ENCODE results near the gene NFU1. TPM values are rescaled to one million over a fixed set of nuclear protein-coding genes. Genes with fewer than 3 reads are reported as not detected.
A peak's percentile ranks its signal among the peaks of the same experiment; 100 is the strongest.

Gene NFU1
- total and polyA plus RNA-seq, 2 of the 13 experiments (the other 11 are each of a cell fraction or from before 2014, with no cell fraction given) = 39.1 to 84.0 TPM

- TF ChIP-seq REST (IDR thresholded peaks at IDR 0.05; ENCODE audit: borderline replicate concordance in 1 of 2, low read depth in 1 of 2, low read length in 2 of 2) = no peak
- TF ChIP-seq HOXA9 (CRISPR knock-in tag; IDR thresholded peaks at IDR 0.05; ENCODE audit: borderline replicate concordance) = no peak
- TF ChIP-seq MAFF (IDR thresholded peaks at IDR 0.05; ENCODE audit: low read depth, low read length) = no peak
- TF ChIP-seq ZNF614 (CRISPR knock-in tag; IDR thresholded peaks at IDR 0.05; ENCODE audit: borderline replicate concordance) = no peak
- no peak for TF ChIP-seq SIN3B (IDR thresholded peaks at IDR 0.05; ENCODE audit: low read length)
- 0 out of 2 replicates have a peak, but pooled peaks have one; percentile 11 for TF ChIP-seq ZNF333 (CRISPR knock-in tag; IDR thresholded peaks at IDR 0.05; ENCODE audit: borderline replicate concordance)
- TF ChIP-seq NFE2L2 (IDR thresholded peaks at IDR 0.05; ENCODE audit: low read length) = no peak
- TF ChIP-seq ZBTB42 (CRISPR knock-in tag; IDR thresholded peaks at IDR 0.05) = no peak
- TF ChIP-seq BATF2 (CRISPR knock-in tag; IDR thresholded peaks at IDR 0.05) = no peak
- peak; percentile 73; the same call in 1 of the 2 replicates for TF ChIP-seq ZBTB37 (CRISPR knock-in tag; IDR thresholded peaks at IDR 0.05)
- 0 out of 2 replicates have a peak, but pooled peaks have one; percentile 56 for TF ChIP-seq ZNF20 (CRISPR knock-in tag; IDR thresholded peaks at IDR 0.05)
- TF ChIP-seq THAP11 (CRISPR knock-in tag; IDR thresholded peaks at IDR 0.05) = no peak
- no peak for TF ChIP-seq PHF20 (CRISPR knock-in tag; IDR thresholded peaks at IDR 0.05)
- TF ChIP-seq ZBTB7B (CRISPR knock-in tag; IDR thresholded peaks at IDR 0.05) = no peak
- TF ChIP-seq ZNF597 (CRISPR knock-in tag; IDR thresholded peaks at IDR 0.05) = no peak
- no peak for TF ChIP-seq NPAS2 (CRISPR knock-in tag; IDR thresholded peaks at IDR 0.05; ENCODE audit: borderline replicate concordance)
- no peak for TF ChIP-seq SOX5 (CRISPR knock-in tag; IDR thresholded peaks at IDR 0.05; ENCODE audit: borderline replicate concordance)
- no peak for TF ChIP-seq XBP1 (CRISPR knock-in tag; IDR thresholded peaks at IDR 0.05)
- TF ChIP-seq PHF5A (CRISPR knock-in tag; IDR thresholded peaks at IDR 0.05; ENCODE audit: low read depth, unreplicated experiment) = peak; percentile 4
- no peak for TF ChIP-seq KDM2A (CRISPR knock-in tag; IDR thresholded peaks at IDR 0.05; ENCODE audit: borderline replicate concordance, low read depth)
- TF ChIP-seq KDM5A (IDR thresholded peaks at IDR 0.05; ENCODE audit: borderline replicate concordance, low read length) = peak; percentile 67; the same call in 1 of the 2 replicates
- no peak for TF ChIP-seq ZNF276 (CRISPR knock-in tag; IDR thresholded peaks at IDR 0.05; ENCODE audit: low read depth)
- no peak for TF ChIP-seq ZNF282 (IDR thresholded peaks at IDR 0.05; ENCODE audit: partially characterized antibody)
- no peak for TF ChIP-seq MED13 (CRISPR knock-in tag; IDR thresholded peaks at IDR 0.05)
Observed at GRCh38 chr2:69386360-69386759, 50.9 kb downstream of the NFU1 start (continued).

All from HepG2 (cell line).